ENCODE results near the gene OR2C1. TPM values are rescaled to one million over a fixed set of nuclear protein-coding genes. Genes with fewer than 3 reads are reported as not detected.

The OR2C1 gene
- total RNA-seq, 1 donor: not detected

GRCh38 chr16:3346041-3346440 lies 9.6 kb upstream of the OR2C1 start:
- no peaks in the 10 kb centered on the region for H4K20me1 ChIP-seq (ENCODE audit: insufficient read depth, low read length)
- TF ChIP-seq, protein P1, sequence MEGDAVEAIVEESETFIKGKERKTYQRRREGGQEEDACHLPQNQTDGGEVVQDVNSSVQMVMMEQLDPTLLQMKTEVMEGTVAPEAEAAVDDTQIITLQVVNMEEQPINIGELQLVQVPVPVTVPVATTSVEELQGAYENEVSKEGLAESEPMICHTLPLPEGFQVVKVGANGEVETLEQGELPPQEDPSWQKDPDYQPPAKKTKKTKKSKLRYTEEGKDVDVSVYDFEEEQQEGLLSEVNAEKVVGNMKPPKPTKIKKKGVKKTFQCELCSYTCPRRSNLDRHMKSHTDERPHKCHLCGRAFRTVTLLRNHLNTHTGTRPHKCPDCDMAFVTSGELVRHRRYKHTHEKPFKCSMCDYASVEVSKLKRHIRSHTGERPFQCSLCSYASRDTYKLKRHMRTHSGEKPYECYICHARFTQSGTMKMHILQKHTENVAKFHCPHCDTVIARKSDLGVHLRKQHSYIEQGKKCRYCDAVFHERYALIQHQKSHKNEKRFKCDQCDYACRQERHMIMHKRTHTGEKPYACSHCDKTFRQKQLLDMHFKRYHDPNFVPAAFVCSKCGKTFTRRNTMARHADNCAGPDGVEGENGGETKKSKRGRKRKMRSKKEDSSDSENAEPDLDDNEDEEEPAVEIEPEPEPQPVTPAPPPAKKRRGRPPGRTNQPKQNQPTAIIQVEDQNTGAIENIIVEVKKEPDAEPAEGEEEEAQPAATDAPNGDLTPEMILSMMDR (IDR thresholded peaks at IDR 0.05; ENCODE audit: extremely low read depth, low read depth, low read length): no peak
- H3K4me2 ChIP-seq (ENCODE audit: insufficient read depth, low read length): no peak overlapping the region
- no peaks in the 10 kb centered on the region for H3K4me1 ChIP-seq (ENCODE audit: insufficient read depth, low read length)
- no peak overlapping the region for H2AFZ ChIP-seq (ENCODE audit: low read length)
- H3K4me3 ChIP-seq (ENCODE audit: insufficient read depth, low read length): no peak overlapping the region
- DNase-seq (ENCODE audit: insufficient read length, low spot score, missing footprints): peak; percentile 65
- H3K36me3 ChIP-seq (ENCODE audit: insufficient read depth, low read length): no peaks in the 10 kb centered on the region
- no peaks in the 10 kb centered on the region for H3K9me3 ChIP-seq (ENCODE audit: low read depth, low read length)
- no peaks in the 10 kb centered on the region for H3K27me3 ChIP-seq (ENCODE audit: insufficient read depth, low read length)
- H3K27ac ChIP-seq (ENCODE audit: low read depth, low read length): no peak overlapping the region
- H3K79me2 ChIP-seq (ENCODE audit: insufficient read depth, low read length): no peaks in the 10 kb centered on the region

DNA sequence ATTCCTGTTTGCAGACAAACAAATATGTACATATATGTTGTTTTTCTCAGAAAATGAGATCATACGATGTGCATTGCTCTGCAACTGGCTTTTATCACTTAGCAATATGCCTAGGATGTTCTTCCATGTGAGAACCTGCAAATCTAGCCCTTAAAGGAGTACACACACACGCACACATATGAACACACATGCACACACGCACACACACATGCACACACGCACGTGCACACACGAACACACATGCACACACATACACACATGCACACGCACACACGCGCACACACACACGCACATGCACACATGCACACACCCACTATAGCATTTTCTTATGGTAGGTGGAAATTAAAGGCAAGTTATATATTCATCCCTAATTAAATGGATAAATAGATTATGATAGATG lies 8.1 kb upstream of the OR2C1 start:
- TF ChIP-seq, protein P1 (IDR thresholded peaks at IDR 0.05; ENCODE audit: extremely low read depth, low read depth, low read length): no peak
- H3K4me1 ChIP-seq (ENCODE audit: insufficient read depth, low read length): no peaks in the 10 kb centered on the region

GRCh38 chr16:3348547-3349167 lies 7.0 kb upstream of the OR2C1 start:
- Histone ChIP-seq H3K36me3 (ENCODE audit: insufficient read depth, low read length) (no peaks in the 10 kb centered on the region), H3K27me3 (ENCODE audit: insufficient read depth, low read length) (no peaks in the 10 kb centered on the region), H3K9me3 (ENCODE audit: low read depth, low read length) (no peaks in the 10 kb centered on the region), H3K4me1 (ENCODE audit: insufficient read depth, low read length) (no peaks in the 10 kb centered on the region), H3K27ac (ENCODE audit: low read depth, low read length) (no peak overlapping the region), H3K79me2 (ENCODE audit: insufficient read depth, low read length) (no peaks in the 10 kb centered on the region), H3K4me2 (ENCODE audit: insufficient read depth, low read length) (no peak overlapping the region), H4K20me1 (ENCODE audit: insufficient read depth, low read length) (no peaks in the 10 kb centered on the region), H2AFZ (ENCODE audit: low read length) (no peak overlapping the region), H3K4me3 (ENCODE audit: insufficient read depth, low read length) (no peak overlapping the region)
- TF ChIP-seq, protein P1 (IDR thresholded peaks at IDR 0.05; ENCODE audit: extremely low read depth, low read depth, low read length): no peak
- no peak for DNase-seq (ENCODE audit: insufficient read length, low spot score, missing footprints)

More for the DNA sequence above, 8.1 kb upstream of the OR2C1 start:
- Histone ChIP-seq H4K20me1 (ENCODE audit: insufficient read depth, low read length) (no peaks in the 10 kb centered on the region), H3K4me2 (ENCODE audit: insufficient read depth, low read length) (no peak overlapping the region), H3K4me3 (ENCODE audit: insufficient read depth, low read length) (no peak overlapping the region), H3K79me2 (ENCODE audit: insufficient read depth, low read length) (no peaks in the 10 kb centered on the region), H2AFZ (ENCODE audit: low read length) (no peak overlapping the region), H3K36me3 (ENCODE audit: insufficient read depth, low read length) (no peaks in the 10 kb centered on the region), H3K27ac (ENCODE audit: low read depth, low read length) (no peak overlapping the region), H3K9me3 (ENCODE audit: low read depth, low read length) (no peaks in the 10 kb centered on the region), H3K27me3 (ENCODE audit: insufficient read depth, low read length) (no peaks in the 10 kb centered on the region)
- DNase-seq (ENCODE audit: insufficient read length, low spot score, missing footprints): no peak

DNA sequence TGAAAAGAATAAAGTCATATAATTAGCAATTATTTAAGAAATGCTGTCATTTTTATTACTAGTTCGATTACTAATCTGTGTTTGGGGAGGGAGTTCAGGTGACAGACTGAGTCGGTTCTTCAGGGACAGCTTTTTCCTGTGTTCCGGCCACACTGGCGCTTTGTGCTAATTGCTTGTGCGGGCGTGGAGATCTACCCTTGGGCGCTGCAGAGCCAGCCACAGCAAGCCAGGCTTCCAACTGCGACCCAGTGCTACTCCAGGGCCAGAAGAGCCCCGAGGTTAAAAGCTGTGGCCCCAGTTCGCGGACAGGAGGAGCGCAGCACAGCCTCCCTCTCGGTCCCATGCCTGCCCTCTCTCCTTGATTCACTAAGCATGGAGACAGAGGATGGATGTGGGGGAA lies 6.5 kb upstream of the OR2C1 start:
- H3K4me2 ChIP-seq (ENCODE audit: insufficient read depth, low read length): no peak overlapping the region
- H2AFZ ChIP-seq (ENCODE audit: low read length): no peak overlapping the region
- no peaks in the 10 kb centered on the region for H3K79me2 ChIP-seq (ENCODE audit: insufficient read depth, low read length)
- H3K27ac ChIP-seq (ENCODE audit: low read depth, low read length): no peak overlapping the region
- no peaks in the 10 kb centered on the region for H4K20me1 ChIP-seq (ENCODE audit: insufficient read depth, low read length)
- no peaks in the 10 kb centered on the region for H3K27me3 ChIP-seq (ENCODE audit: insufficient read depth, low read length)
- TF ChIP-seq, protein P1 (IDR thresholded peaks at IDR 0.05; ENCODE audit: extremely low read depth, low read depth, low read length): no peak
- no peak overlapping the region for H3K4me3 ChIP-seq (ENCODE audit: insufficient read depth, low read length)
- no peaks in the 10 kb centered on the region for H3K36me3 ChIP-seq (ENCODE audit: insufficient read depth, low read length)
- H3K4me1 ChIP-seq (ENCODE audit: insufficient read depth, low read length): no peaks in the 10 kb centered on the region
- DNase-seq (ENCODE audit: insufficient read length, low spot score, missing footprints): peak; percentile 3
- H3K9me3 ChIP-seq (ENCODE audit: low read depth, low read length): no peaks in the 10 kb centered on the region

Measured in osteoblast (primary cell).